Hematopoietic multipotent progenitor cell treated with erythropoietin and hydrocortisone succinate and interleukin-3 and kit ligand, for 4 days (in vitro differentiated cells): Measurements from ENCODE around the gene SF3B3.
"Not testable (repeated sequence)": the region's sequence is repeated elsewhere in the genome, so short reads cannot be mapped to it uniquely, and the experiment has no call there.

ENCODE experiments used
- DNase-seq: peaks from one replicate; pipeline ENCODE4 v3.0.0-alpha.2; 2015

The SF3B3 gene

GRCh38 chr16:70592106-70592571 lies 68.5 kb downstream of the SF3B3 start:
- DNase-seq = no peak

DNA sequence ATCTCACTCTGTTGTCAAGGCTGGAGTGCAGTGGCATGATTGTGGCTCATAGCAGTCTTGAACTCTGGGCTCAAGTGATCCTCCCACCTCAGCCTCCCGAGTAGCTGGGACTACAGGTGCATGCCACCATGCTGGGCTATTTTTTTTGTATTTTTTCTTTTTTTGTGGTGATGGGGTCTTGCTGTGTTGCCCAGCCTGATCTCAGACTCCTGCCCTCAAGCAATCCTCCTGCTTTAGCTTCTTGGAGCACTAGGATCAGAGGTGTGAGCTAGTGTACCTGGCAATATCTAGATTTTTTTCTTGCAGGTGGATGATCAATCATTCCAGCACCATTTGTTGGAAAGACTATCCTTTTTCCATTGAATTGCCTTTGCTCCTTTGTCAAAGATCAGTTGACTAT lies 69.9 kb downstream of the SF3B3 start:
- DNase-seq = no peak

DNA sequence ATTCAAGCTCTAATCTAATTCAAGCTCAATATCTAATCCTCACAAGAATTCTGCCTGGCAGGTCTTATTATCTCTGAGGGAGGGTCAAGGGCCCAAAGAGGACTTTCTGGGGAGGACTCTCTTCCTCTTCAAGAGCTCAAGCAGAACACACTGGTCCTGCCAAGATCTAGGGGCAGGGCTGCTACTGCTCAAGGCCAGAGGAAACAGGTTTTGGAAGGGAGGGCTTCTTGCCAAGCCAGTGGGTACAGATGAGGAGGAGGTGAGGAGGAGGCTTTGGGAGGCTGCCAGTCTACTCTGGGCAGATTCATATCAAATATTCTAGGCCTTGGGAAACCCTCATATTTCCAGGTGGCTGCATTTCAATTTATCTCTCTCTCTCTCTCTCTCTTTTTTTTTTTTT lies 71.0 kb downstream of the SF3B3 start:
- DNase-seq = peak; percentile 65

GRCh38 chr16:70597135-70597835 lies 73.7 kb downstream of the SF3B3 start:
- DNase-seq = no peak

GRCh38 chr16:70598937-70599503 lies 75.4 kb downstream of the SF3B3 start:
- no peak for DNase-seq

- DNase-seq = no peak
These were observed 77.1 kb downstream of the SF3B3 start for GRCh38 chr16:70600730-70601129.

GRCh38 chr16:70601576-70602575 lies 78.3 kb downstream of the SF3B3 start:
- peak; percentile 35 for DNase-seq

DNA sequence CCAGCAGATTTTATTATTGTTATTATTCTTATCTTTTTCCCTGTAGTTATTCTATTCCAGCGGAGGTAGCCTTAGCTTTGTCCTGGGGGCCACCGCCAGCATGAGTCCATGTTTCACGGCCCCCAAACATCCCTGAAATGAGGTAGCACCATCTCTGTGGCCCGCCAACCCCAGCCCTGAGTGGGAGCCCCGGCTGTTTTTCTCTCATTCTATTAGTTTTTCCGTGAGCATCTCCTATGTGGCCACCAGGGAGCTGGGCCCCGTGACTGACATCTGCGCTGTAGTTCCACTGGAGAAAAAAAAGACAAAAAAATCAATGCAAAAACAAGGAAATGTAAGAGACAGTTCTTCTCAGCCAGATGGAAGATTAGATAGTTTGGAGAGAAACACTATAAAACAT lies 79.2 kb downstream of the SF3B3 start:
- DNase-seq = no peak

GRCh38 chr16:70604407-70605282 lies 81.0 kb downstream of the SF3B3 start:
- no peak for DNase-seq

DNA sequence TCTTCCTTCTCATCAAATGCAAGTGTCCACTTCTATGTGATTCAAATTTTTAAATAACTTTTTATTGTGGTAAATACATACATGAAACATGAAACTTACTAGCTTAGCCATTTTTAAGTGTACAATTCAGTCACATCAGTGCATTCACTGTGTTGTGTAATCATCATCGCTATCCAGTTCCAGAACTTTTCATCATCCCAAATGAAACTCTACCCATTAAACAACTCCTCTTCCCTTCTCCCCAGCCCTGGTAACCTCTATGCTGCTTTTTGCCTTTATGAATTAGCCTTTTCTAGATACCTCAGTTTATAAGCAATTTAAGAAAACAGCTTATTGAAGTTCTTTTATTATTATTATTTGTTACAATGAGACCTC lies 81.7 kb downstream of the SF3B3 start:
- DNase-seq = no peak

DNA sequence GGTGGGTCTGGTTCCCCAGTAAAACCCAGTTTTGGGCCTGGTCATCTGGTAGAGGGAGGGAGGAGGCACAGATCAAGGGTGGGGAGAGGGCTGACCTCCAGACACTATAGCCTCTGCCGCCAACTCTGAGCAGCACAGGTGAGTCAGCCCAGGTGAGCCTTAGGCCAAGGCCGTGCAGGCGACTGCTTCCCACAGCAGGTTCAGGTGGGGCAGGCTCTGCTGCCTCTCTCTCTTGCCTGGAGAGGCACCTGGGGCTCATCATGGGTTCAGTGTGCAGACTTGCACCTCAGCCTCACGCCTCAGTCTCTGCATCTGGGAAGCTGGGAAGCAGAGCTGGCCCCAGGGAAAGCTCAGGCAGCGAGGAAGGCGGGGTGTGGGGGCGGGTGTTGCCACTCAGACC lies 84.9 kb downstream of the SF3B3 start:
- no peak for DNase-seq

GRCh38 chr16:70610273-70611223 lies 86.9 kb downstream of the SF3B3 start:
- no peak for DNase-seq

- no peak for DNase-seq
These were observed 87.6 kb downstream of the SF3B3 start for GRCh38 chr16:70611224-70611598.

DNA sequence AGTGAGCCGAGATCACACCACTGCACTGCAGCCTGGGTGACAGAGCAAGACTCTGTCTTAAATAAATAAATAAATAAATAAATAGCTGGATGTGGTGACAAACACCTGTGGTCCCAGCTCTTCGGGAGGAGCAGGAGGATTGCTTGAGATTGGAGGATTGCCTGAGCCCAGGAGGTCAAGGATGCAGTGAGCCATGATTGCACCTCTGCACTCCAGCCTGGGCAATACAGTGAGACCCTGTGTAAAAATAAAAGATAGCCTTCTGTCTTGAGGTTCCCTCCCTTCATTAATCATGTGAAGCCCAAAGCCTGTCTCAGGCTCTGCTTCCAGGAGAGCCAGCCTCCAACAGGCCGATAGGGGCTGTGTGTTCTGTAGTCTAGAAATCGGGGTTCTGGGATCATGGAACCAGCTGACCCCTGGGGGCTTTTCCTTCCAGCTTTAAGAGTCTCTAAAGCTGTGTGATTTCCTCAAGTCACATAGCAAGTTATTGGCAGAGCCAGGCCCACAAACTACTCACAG lies 88.2 kb downstream of the SF3B3 start:
- DNase-seq = no peak

DNA sequence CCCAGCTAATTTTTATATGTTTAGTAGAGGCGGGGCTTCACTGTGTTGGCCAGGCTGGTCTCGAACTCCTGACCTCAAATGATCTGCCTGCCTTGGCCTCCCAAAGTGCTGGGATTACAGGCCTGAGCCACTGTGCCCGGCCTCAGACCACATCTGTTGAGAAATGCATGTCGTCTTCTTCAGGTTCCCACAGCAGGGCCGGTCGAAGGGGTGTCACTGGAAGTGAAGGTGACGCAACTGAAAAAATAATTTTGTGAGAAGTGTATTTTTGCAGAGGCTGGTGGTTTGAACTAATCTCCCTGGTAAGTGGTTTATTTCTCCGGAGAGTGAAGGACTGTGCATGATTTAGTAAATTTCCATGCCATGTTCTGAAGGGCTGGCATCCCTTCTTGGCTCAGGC lies 89.3 kb downstream of the SF3B3 start:
- DNase-seq = peak; percentile 42

- DNase-seq = peak; percentile 39
These were observed 90.8 kb downstream of the SF3B3 start for GRCh38 chr16:70614208-70614951.

- no peak for DNase-seq
These were observed 92.3 kb downstream of the SF3B3 start for GRCh38 chr16:70615945-70616344.

DNA sequence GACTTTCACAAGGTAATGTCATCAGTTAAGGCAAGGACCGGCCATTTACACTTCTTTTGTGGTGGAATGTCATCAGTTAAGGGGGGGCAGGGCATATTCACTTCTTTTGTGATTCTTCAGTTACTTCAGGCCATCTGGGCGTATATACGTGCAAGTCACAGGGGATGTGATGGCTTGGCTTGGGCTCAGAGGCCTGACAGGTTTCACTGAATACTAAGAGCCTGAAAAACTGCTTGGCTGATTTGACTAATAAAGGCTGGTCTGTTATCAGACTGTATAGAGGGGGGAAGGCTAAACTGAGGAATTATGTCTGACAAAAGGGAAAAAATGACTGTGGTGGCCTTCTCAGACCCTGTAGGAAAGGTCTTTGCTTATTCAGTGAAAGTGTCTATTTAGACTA lies 98.2 kb downstream of the SF3B3 start:
- not testable (repeated sequence) for DNase-seq
